Sigmoid colon (tissue), 7 donors: ENCODE measurements around the gene RPAP3. TPM values are rescaled to one million over a fixed set of nuclear protein-coding genes. Genes with fewer than 3 reads are reported as not detected.
"Not testable (repeated sequence)": the region's sequence is repeated elsewhere in the genome, so short reads cannot be mapped to it uniquely, and the experiment has no call there.

Source experiments
- DNase-seq: peaks from one replicate; pipeline ENCODE4 v3.0.0-alpha.2; 2019
- H3K27ac ChIP-seq, 4 donors: fragments of 200-600 bp; sonication (generic); one replicate each; pipeline ENCODE4 v1.5.1; 2016 to 2019; ENCODE audit warnings: mild to moderate bottlenecking in 1 of 4
- H3K27me3 ChIP-seq, 3 donors: fragments of 200-600 bp; sonication (generic); one replicate each; pipeline ENCODE4 v1.5.1; 2019; ENCODE audit warnings: mild to moderate bottlenecking in 1 of 3
- H3K36me3 ChIP-seq, 4 donors: fragments of 200-600 bp; sonication (generic); one replicate each; pipeline ENCODE4 v1.5.1; 2016 to 2019
- H3K4me1 ChIP-seq, 4 donors: fragments of 200-600 bp; sonication (generic); one replicate each; pipeline ENCODE4 v1.5.1; 2017 to 2019
- H3K4me3 ChIP-seq, 4 donors: fragments of 200-600 bp; sonication (generic); one replicate each; pipeline ENCODE4 v1.5.1; 2017 to 2019; ENCODE audit warnings: mild to moderate bottlenecking in 2 of 4, moderate library complexity in 1 of 4
- H3K9me3 ChIP-seq, 4 donors: fragments of 200-600 bp in 3 of 4; sonication (generic) in 3 of 4; one replicate each; pipeline versions ENCODE4 v1.5.1 to v1.6.1; 2013 to 2019
- CTCF ChIP-seq, 4 experiments: fragments of 450-650 bp in 3 of 4; fragments of 200-600 bp in 1 of 4; IDR thresholded peaks; one replicate each; pipeline ENCODE4 v1.5.1; 2016 to 2019; ENCODE audit warnings: antibody characterized with exemption in 4 of 4, mild to moderate bottlenecking in 3 of 4, moderate library complexity in 2 of 4
- EP300 ChIP-seq, 4 donors: sonication (generic); formaldehyde crosslinking; IDR thresholded peaks; one replicate each; pipeline ENCODE4 v1.6.1; 2017; ENCODE audit warnings: antibody characterized with exemption in 4 of 4
- POLR2A ChIP-seq, 2 donors: fragments of 450-650 bp; IDR thresholded peaks; one replicate each; pipeline ENCODE4 v1.6.1; 2016; ENCODE audit warnings: antibody characterized with exemption in 2 of 2, mild to moderate bottlenecking in 2 of 2, moderate library complexity in 2 of 2
- POLR2AphosphoS5 ChIP-seq, 4 donors: sonication (generic); formaldehyde crosslinking; IDR thresholded peaks; one replicate each; pipeline ENCODE4 v1.6.1; 2017; ENCODE audit warnings: antibody characterized with exemption in 4 of 4
- WGBS, 2 donors: extraction: QIAGEN DNeasy Blood & Tissue Kit; methylation state at CpG; one replicate each; pipeline ENCODE4 v1.1.7; 2013; 5-methylcytosine and 5-hydroxymethylcytosine counted together
- intact Hi-C: fragments of 100-400 bp; cut with DNase I; formaldehyde crosslinking; loops from one replicate; pipeline ENCODE4 v1.15.1; 2023
- polyA plus RNA-seq, 3 donors: library from polyadenylated mRNA; stranded (reverse); fragments of 200-250 nt; gene quantifications; one replicate each; pipeline ENCODE4 v1.2.3, GENCODE V29; 2013
- total RNA-seq, 4 donors: library from RNA; depleted of rRNA; stranded (reverse); fragments of >200 nt; gene quantifications; one replicate each; pipeline ENCODE4 v1.1.0, GENCODE V29; 2016
- donor health status: healthy with polysubstance abuse.
- donor health status: Bipolar disorder and iron deficiency.
- donor health status: healthy.

RPAP3 gene
- total and polyA plus RNA-seq, 7 donors: 6.7 to 29.3 (median 21.0) TPM

DNA sequence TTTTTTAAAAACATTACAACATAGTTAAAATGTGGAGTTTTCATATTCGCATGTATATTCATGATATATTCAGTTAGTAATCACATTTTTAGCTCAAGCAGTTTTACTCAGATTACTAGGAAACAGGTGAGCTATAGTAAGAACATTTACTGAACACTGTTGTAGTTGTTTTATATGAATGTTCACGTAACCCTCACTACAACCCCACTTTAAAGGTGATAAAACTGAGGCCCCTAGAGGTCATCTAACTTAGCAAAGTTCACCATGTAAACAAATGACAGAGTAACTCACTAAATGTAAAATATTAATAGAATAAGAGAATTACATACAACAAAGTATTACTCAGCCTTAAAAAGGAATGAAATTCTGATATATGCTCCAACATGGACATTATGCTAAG lies 26.0 kb downstream of the RPAP3 start:
- no peak for TF ChIP-seq CTCF (IDR thresholded peaks at IDR 0.05)
- TF ChIP-seq POLR2AphosphoS5 (IDR thresholded peaks at IDR 0.05): no peak
- TF ChIP-seq EP300 (IDR thresholded peaks at IDR 0.05): no peak
- TF ChIP-seq POLR2A (IDR thresholded peaks at IDR 0.05): no peak
- WGBS, 2 donors: 74 to 98% methylated on average over 2 of the region's 2 CpGs
- no peak for DNase-seq
- Histone ChIP-seq H3K4me1 (no peaks in the 10 kb centered on the region), H3K36me3 (peaks cover 0 to 38% (median 5%) of the 10 kb centered on the region in 4 donors), H3K27ac (no peak overlapping the region), H3K9me3 (no peaks in the 10 kb centered on the region), H3K4me3 (no peak overlapping the region), H3K27me3 (no peaks in the 10 kb centered on the region)
- intact Hi-C loops: loop anchor here (10.0 kb wide), 1 partner anchor 265 kb away; no protein-coding TSS in a partner anchor

- H3K36me3 ChIP-seq: peaks cover 0 to 57% (median 9%) of the 10 kb centered on the region in 4 donors
- TF ChIP-seq POLR2A (IDR thresholded peaks at IDR 0.05) (no peak), EP300 (IDR thresholded peaks at IDR 0.05) (no peak), CTCF (IDR thresholded peaks at IDR 0.05) (no peak), POLR2AphosphoS5 (IDR thresholded peaks at IDR 0.05) (no peak)
- no peak for DNase-seq
- H3K27me3 ChIP-seq: no peaks in the 10 kb centered on the region
- no peaks in the 10 kb centered on the region for H3K9me3 ChIP-seq
- 85 to 95% methylated on average over 2 of the region's 2 CpGs for WGBS, 2 donors
- no peak overlapping the region for H3K4me3 ChIP-seq
- H3K4me1 ChIP-seq: no peaks in the 10 kb centered on the region
- no peak overlapping the region for H3K27ac ChIP-seq
- intact Hi-C loops: no loop called here
Measured at GRCh38 chr12:47672068-47672467, 33.8 kb downstream of the RPAP3 start.

DNA sequence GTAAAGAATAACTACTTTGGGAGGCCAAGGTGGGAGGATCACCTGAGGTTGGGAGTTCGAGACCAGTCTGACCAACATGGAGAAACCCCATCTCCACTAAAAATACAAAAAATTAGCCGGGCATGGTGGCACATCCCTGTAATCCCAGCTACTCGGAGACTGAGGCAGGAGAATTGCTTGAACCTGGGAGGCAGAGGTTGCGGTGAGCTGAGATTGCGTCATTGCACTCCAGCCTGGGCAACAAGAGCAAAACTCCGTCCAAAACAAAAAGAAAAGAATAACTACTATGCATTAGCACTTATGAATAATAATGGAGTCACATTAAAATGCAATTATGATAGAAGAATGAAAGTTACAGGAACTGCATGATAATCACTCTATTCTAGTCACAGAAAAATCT lies 37.9 kb downstream of the RPAP3 start:
- 98% methylated on average over 6 of the region's 6 CpGs for WGBS, 2 donors
- H3K4me1 ChIP-seq, DNase-seq, H3K27ac ChIP-seq, H3K4me3 ChIP-seq, H3K9me3 ChIP-seq, H3K27me3 ChIP-seq, intact Hi-C loops: not testable (repeated sequence)
- H3K36me3 ChIP-seq: peaks cover 0 to 69% (median 16%) of the 10 kb centered on the region in 4 donors

GRCh38 chr12:47652521-47653234 lies 53.2 kb downstream of the RPAP3 start:
- intact Hi-C loops: loop anchor here (5.0 kb wide), 2 partner anchors 130 to 185 kb away; no protein-coding TSS in a partner anchor
- Histone ChIP-seq H3K27me3 (no peaks in the 10 kb centered on the region), H3K4me1 (peaks cover 0 to 44% (median 31%) of the 10 kb centered on the region in 4 donors), H3K9me3 (no peaks in the 10 kb centered on the region), H3K4me3 (no peak overlapping the region), H3K27ac (peak overlapping the region in 3 of 4 donors; percentile 55 to 72 (median 71)), H3K36me3 (no peaks in the 10 kb centered on the region)
- TF ChIP-seq EP300 (IDR thresholded peaks at IDR 0.05) (no peak), POLR2AphosphoS5 (IDR thresholded peaks at IDR 0.05) (no peak), CTCF (IDR thresholded peaks at IDR 0.05) (no peak), POLR2A (IDR thresholded peaks at IDR 0.05) (no peak)
- 50 to 53% methylated on average over 4 of the region's 4 CpGs for WGBS, 2 donors
- no peak for DNase-seq

DNA sequence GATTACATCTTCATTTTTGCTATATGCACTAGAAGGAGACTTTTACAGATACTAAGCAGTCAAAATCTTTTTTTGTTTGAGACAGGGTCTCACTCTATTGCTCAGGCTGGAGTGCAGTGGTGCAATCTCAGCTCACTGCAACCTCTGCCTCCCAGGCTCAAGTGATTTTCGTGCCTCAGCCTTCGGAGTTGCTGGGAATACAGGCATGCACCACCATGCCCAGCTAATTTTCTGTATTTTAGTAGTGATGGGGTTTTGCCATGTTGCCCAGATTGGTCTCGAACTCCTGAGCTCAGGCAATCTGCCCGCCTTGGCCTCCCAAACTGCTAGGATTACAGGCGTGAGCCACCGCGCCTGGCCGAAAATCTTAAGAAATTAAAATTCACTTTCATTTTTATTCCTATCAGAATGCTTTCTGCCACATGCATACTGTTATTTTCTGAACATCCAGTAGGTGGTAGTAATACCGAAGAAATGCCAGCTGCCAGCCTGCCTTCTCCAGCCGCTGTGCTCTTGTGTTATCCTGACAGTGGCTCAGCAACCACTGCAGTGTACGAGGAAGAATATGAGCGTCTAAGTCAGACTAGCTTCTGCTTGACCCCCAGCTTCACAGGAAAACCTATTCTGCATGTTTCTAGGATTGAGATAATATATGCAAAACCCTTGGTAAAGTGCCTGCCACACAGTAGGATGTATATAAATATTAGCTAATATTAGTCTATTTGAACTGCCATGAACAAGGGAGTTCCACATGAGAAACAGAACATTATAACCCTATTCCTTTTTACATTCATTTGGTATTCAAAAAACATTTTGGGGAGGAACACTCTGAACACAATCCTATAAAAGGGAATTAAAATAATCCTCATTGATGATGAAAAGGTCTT lies 54.2 kb downstream of the RPAP3 start:
- no peaks in the 10 kb centered on the region for H3K36me3 ChIP-seq
- no peaks in the 10 kb centered on the region for H3K27me3 ChIP-seq
- H3K27ac ChIP-seq: peak overlapping the region in 3 of 4 donors; percentile 55 to 72 (median 71)
- peaks cover 0 to 44% (median 31%) of the 10 kb centered on the region in 4 donors for H3K4me1 ChIP-seq
- H3K9me3 ChIP-seq: no peaks in the 10 kb centered on the region
- peak; percentile 84 for DNase-seq
- intact Hi-C loops: loop anchor here (2.0 to 5.0 kb wide), 3 partner anchors 33 to 186 kb away; no protein-coding TSS in a partner anchor
- 16 to 52% methylated on average over 12 of the region's 12 CpGs for WGBS, 2 donors
- no peak for TF ChIP-seq POLR2A (IDR thresholded peaks at IDR 0.05)
- peak; percentile 57 to 81 (median 71) for TF ChIP-seq CTCF (IDR thresholded peaks at IDR 0.05)
- peak in 2 of 4 donors; percentile 19 to 26 for TF ChIP-seq POLR2AphosphoS5 (IDR thresholded peaks at IDR 0.05)
- no peak overlapping the region for H3K4me3 ChIP-seq
